SK-N-SH (cell line): ENCODE results near the gene HNRNPF.

Experiments used
- JUND ChIP-seq: IDR thresholded peaks from 2 replicates; pipeline ENCODE4 v1.4.0; 2012
- MXI1 ChIP-seq: IDR thresholded peaks from 2 replicates; pipeline ENCODE4 v1.6.1; 2012; ENCODE audit warnings: mild to moderate bottlenecking, low read depth, low read length, improper control_type of control experiment
- POLR2AphosphoS5 ChIP-seq: IDR thresholded peaks from 2 replicates; pipeline ENCODE4 v1.6.1; 2012; ENCODE audit warnings: low read depth, low read length
- RFX5 ChIP-seq: IDR thresholded peaks from 2 replicates; pipeline ENCODE4 v1.6.1; 2012; ENCODE audit warnings: mild to moderate bottlenecking, improper control_type of control experiment, low read length
- SMC3 ChIP-seq: IDR thresholded peaks from 2 replicates; pipeline ENCODE4 v1.6.1; 2012; ENCODE audit warnings: low read depth, low read length, improper control_type of control experiment
- TAF1 ChIP-seq: IDR thresholded peaks from 2 replicates; pipeline ENCODE4 v1.6.1; 2012; ENCODE audit warnings: low read depth, mild to moderate bottlenecking, low read length, moderate library complexity, borderline replicate concordance
- TEAD4 ChIP-seq: IDR thresholded peaks from 2 replicates; pipeline ENCODE4 v1.4.0; 2012; ENCODE audit warnings: mild to moderate bottlenecking, borderline replicate concordance; ENCODE audit not compliant: insufficient read depth
- TF ChIP-seq, protein P1 (sequence below): fragments of 200-600 bp; sonication (generic); IDR thresholded peaks from 2 replicates; pipeline ENCODE4 v1.6.1; 2017; ENCODE audit warnings: antibody characterized with exemption, mild to moderate bottlenecking, moderate library complexity
- TF ChIP-seq, protein P2 (sequence below): IDR thresholded peaks from 2 replicates; pipeline ENCODE4 v1.4.0; 2012; ENCODE audit warnings: low read depth

DNA sequence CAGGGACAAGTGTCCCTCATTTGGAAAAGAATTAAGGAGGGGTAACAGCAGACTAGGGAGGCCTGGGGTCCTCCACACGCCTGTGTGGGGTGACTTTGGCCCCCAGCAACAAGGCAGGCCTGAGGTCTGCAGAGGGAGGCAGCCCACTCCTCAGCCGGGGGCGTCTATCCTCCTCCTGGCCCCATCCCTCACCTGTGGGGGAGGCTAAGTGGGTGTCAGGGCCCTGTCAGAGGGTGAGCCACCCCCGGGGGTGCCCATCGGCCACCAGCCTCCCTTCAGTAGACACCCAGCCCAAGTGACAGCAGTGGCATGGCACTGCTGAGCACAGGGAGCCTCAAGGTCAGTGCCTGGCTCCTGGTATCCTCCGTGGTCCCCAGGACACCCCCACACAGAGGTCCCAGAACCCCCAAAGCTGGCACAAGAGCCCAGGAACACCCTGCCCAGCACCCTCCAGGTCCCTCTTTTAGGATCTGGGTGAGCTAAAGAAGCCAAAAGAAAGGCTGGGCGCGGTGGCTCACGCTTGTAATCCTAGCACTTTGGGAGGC lies 38.2 kb downstream of the HNRNPF start:
- TF ChIP-seq, protein P1, sequence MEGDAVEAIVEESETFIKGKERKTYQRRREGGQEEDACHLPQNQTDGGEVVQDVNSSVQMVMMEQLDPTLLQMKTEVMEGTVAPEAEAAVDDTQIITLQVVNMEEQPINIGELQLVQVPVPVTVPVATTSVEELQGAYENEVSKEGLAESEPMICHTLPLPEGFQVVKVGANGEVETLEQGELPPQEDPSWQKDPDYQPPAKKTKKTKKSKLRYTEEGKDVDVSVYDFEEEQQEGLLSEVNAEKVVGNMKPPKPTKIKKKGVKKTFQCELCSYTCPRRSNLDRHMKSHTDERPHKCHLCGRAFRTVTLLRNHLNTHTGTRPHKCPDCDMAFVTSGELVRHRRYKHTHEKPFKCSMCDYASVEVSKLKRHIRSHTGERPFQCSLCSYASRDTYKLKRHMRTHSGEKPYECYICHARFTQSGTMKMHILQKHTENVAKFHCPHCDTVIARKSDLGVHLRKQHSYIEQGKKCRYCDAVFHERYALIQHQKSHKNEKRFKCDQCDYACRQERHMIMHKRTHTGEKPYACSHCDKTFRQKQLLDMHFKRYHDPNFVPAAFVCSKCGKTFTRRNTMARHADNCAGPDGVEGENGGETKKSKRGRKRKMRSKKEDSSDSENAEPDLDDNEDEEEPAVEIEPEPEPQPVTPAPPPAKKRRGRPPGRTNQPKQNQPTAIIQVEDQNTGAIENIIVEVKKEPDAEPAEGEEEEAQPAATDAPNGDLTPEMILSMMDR = no peak
- no peak for TF ChIP-seq TAF1
- no peak for TF ChIP-seq JUND
- TF ChIP-seq POLR2AphosphoS5 = no peak
- no peak for TF ChIP-seq MXI1
- TF ChIP-seq TEAD4 = no peak
- TF ChIP-seq, protein P2, sequence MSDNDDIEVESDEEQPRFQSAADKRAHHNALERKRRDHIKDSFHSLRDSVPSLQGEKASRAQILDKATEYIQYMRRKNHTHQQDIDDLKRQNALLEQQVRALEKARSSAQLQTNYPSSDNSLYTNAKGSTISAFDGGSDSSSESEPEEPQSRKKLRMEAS = no peak
- no peak for TF ChIP-seq RFX5
- no peak for TF ChIP-seq SMC3
